Mucosa of descending colon (tissue), 3 donors: ENCODE results near the gene ATF7. TPM values are rescaled to one million over a fixed set of nuclear protein-coding genes. Genes with fewer than 3 reads are reported as not detected.

ENCODE experiments used
- ATAC-seq: fragments of 200-7000 bp; cut with Tn5 transposase; one replicate; pipeline ENCODE4 v1.9.1; 2020; ENCODE audit warnings: mild to moderate bottlenecking, moderate library complexity
- DNase-seq, 3 donors: peaks; one replicate each; pipeline ENCODE4 v3.0.0-alpha.2; 2020
- H3K36me3 ChIP-seq: fragments of 200-600 bp; one replicate; pipeline ENCODE4 v1.8.0; 2021; ENCODE audit warnings: low read depth, mild to moderate bottlenecking
- H3K4me1 ChIP-seq: fragments of 200-600 bp; one replicate; pipeline ENCODE4 v1.8.0; 2021; ENCODE audit warnings: low read depth, mild to moderate bottlenecking
- H3K4me3 ChIP-seq: fragments of 200-600 bp; one replicate; pipeline ENCODE4 v1.8.0; 2021; ENCODE audit warnings: mild to moderate bottlenecking
- H3K9me3 ChIP-seq: fragments of 200-600 bp; one replicate; pipeline ENCODE4 v1.8.0; 2021; ENCODE audit warnings: mild to moderate bottlenecking
- CTCF ChIP-seq: fragments of 200-600 bp; IDR thresholded peaks from one replicate; pipeline ENCODE4 v1.8.0; 2022; ENCODE audit warnings: antibody characterized with exemption, mild to moderate bottlenecking
- intact Hi-C, 2 donors: fragments of 100-400 bp; cut with DNase I in 1 of 2; cut with micrococcal nuclease in 1 of 2; formaldehyde crosslinking; loops; one replicate each; pipeline versions ENCODE4 v1.11.0 to v1.11.1; 2022; cut with DNase I, micrococcal nuclease
- total RNA-seq, 3 donors: library from RNA; stranded (reverse); fragmentation: NEBNext Ultra II Directional in 2 of 3; extraction: Animal tissue kit (Norgen Biotek cat#: 25700) in 2 of 3; gene quantifications; one replicate each; pipeline versions ENCODE4 v1.2.1 to v1.2.4, GENCODE V29; 2021 to 2023
- donor health status: DM: no; HTN: no; CAD: no; lungs with moderate emphysema.
- donor health status: DM: no; HTN: no; CAD: no.
- donor health status: DM: no; HTN: yes; CAD: no.

Gene ATF7
- total RNA-seq, 3 donors from 2014 or later, result 35.6 to 50.9 (median 42.8) TPM

GRCh38 chr12:53459097-53459496 lies 167.1 kb downstream of the ATF7 start:
- DNase-seq (no peak), ATAC-seq (no peak)
- H3K4me3 ChIP-seq, result no peak overlapping the region
- H3K9me3 ChIP-seq, result no peaks in the 10 kb centered on the region
- peaks cover 5% of the 10 kb centered on the region for H3K4me1 ChIP-seq
- intact Hi-C loops, result no loop called here
- H3K36me3 ChIP-seq, result peaks cover 63% of the 10 kb centered on the region
- TF ChIP-seq CTCF, result no peak

Other genes starting within 250 kb of the ATF7 start
- 100 to 1,000 TPM in 2 of 3 donors, 10 to 100 TPM in 1; 96.1 to 111 (median 105) TPM for gene SP1, start 246.2 kb downstream of the ATF7 start, total RNA-seq
- under 1 TPM in 1 of 3 donors, not detected in 2; 0.16 TPM for gene AMHR2, start 202.5 kb downstream of the ATF7 start, total RNA-seq
- 100 to 1,000 TPM; 283 to 581 (median 528) TPM for gene PRR13, start 184.6 kb downstream of the ATF7 start, total RNA-seq
- 100 to 1,000 TPM; 584 to 701 (median 615) TPM for gene PCBP2, start 174.3 kb downstream of the ATF7 start, total RNA-seq
- 10 to 100 TPM in 1 of 3 donors, 1 to 10 TPM in 2; 3.2 to 18.8 (median 8.9) TPM for gene MAP3K12, start 126.9 kb downstream of the ATF7 start, total RNA-seq
- 10 to 100 TPM; 22.9 to 26.8 (median 25.1) TPM for gene TARBP2, start 125.1 kb downstream of the ATF7 start, total RNA-seq
- gene NPFF, start 118.9 kb downstream of the ATF7 start, total RNA-seq, result not detected
- gene ATP5MC2, start 49.7 kb upstream of the ATF7 start, total RNA-seq, result 100 to 1,000 TPM; 328 to 354 (median 349) TPM
- gene CALCOCO1, start 101.1 kb upstream of the ATF7 start, total RNA-seq, result 100 to 1,000 TPM in 2 of 3 donors, 10 to 100 TPM in 1; 62.2 to 235 (median 119) TPM
- gene CISTR, start 125.6 kb upstream of the ATF7 start, total RNA-seq, result not detected